Measurements from ENCODE around the gene CFAP100. TPM values are rescaled to one million over a fixed set of nuclear protein-coding genes. Genes with fewer than 3 reads are reported as not detected.
A peak's percentile ranks its signal among the peaks of the same experiment; 100 is the strongest.

CFAP100 gene
- total and polyA plus RNA-seq, 9 of the 15 experiments (the other 6 are each of a cell fraction or from before 2014, with no cell fraction given), result not detected

DNA sequence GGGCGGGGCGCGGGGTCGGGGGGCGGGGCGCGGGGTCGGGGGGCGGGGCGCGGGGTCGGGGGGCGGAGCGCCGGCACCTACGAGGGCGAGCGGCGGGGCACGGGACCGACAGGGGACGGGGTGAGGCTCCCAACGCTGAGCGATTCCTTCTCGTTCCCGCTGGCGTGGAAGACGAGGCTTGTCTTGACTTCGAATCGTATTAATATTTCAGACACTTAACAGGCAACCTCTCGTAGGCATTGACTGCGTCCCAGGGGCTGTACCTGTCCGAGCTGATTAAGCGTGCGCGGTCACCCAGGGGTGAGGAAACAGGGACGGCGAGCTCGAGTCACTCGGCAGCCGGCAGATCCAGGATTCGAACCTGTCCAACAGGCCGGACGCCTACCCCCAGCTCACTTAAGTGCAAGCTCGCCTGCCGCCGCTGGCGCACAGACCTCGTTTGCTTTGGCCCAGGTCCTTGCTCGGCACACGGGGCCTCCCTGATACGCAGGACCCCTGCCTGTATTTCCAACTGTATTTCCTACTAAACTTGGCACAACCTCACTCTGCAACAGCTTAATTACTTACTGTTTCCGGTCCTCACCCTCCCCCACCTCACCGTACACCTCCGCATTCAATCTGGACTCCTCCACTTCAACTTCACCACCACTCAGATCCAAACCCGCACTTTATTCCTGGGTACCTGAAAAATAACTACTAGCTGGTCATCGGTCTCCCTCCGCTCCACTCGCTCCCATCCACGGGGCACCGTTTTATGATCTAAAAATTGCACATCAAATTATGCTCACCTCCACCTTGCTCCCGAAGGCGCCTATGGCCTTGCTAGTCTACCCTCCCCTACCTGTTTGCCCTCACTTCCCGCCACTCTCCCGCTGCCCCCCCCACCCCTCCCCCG is 81.7 kb downstream of the CFAP100 start:
- H2AFZ ChIP-seq (ENCODE audit: low read depth, low read length), result peak overlapping the region; percentile 99
- no peaks in the 10 kb centered on the region for H3K9me3 ChIP-seq (replicated peaks; ENCODE audit: control insufficient read depth, insufficient read depth, low read depth, low read length)
- no peaks in the 10 kb centered on the region; a peak in 1 of 5 replicates for H3K27me3 ChIP-seq (ENCODE audit: control insufficient read depth in 2 of 2, insufficient read depth in 2 of 2, low read length in 2 of 2)
- in situ Hi-C loops (cut with MboI), result no loop called here
- ChIA-PET POLR2A (interaction anchor here (0.6 to 0.8 kb wide), 3 partner anchors 11 to 897 kb away, joined by 3 read pairs; no protein-coding TSS in a partner anchor), CTCF (ENCODE audit: low intra/inter-chr PET ratio) (no interaction called here)
- peaks cover 8% of the 10 kb centered on the region; the same call in 1 of the 3 replicates for H3K36me3 ChIP-seq (ENCODE audit: control insufficient read depth, insufficient read depth, low read length)
- DNase-seq (ENCODE audit: extremely low read depth in 1 of 4, low spot score in 3 of 4) (peak in 2 of 4 experiments; percentile 17 to 59), FAIRE-seq (peak; percentile 66), ATAC-seq (peak; percentile 38)
- H3K27ac ChIP-seq (ENCODE audit: extremely low read depth, low read depth, low read length), result peak overlapping the region; percentile 79; the same call in 2 of the 3 replicates
- TSS peak; percentile 95 for BruUV-seq (replicated peaks)
- H4K20me1 ChIP-seq (replicated peaks; ENCODE audit: control insufficient read depth, insufficient read depth, low read length), result peaks cover 8% of the 10 kb centered on the region
- H3K79me2 ChIP-seq (ENCODE audit: control insufficient read depth, insufficient read depth, low read length), result peaks cover 35% of the 10 kb centered on the region
- WGBS (ENCODE audit: insufficient coverage, low coverage, missing lambda C conversion rate), result 26% methylated on average over 15 of the region's 66 CpGs
- peak overlapping the region; percentile 50 for H3K4me3 ChIP-seq
- H3K4me1 ChIP-seq (replicated peaks in 1 of 2; ENCODE audit: control insufficient read depth in 2 of 2, insufficient read depth in 2 of 2, low read length in 2 of 2), result peaks cover 24 to 28% of the 10 kb centered on the region in 2 experiments; a peak in 4 of 5 replicates
- H3K9ac ChIP-seq (ENCODE audit: insufficient read depth in 1 of 2, low read depth in 2 of 2, low read length in 2 of 2), result peak overlapping the region; percentile 69 to 97
- intact Hi-C loops (cut with micrococcal nuclease), result loop anchor here (2.0 kb wide), 1 partner anchor 64 kb away; no protein-coding TSS in a partner anchor
- peak overlapping the region; percentile 92 for H3K4me2 ChIP-seq (ENCODE audit: insufficient read depth, low read length)
- no peaks in the 10 kb centered on the region for H3K9me1 ChIP-seq (ENCODE audit: control insufficient read depth, insufficient read depth, low read length)
- TF ChIP-seq TAF1 (IDR thresholded peaks at IDR 0.05; ENCODE audit: control insufficient read depth, extremely low read depth, insufficient read depth, low read length, severe bottlenecking) (peak; percentile 13), SMARCE1 (IDR thresholded peaks at IDR 0.05) (peak; percentile 45; the same call in 1 of the 2 replicates), ZFX (CRISPR knock-in tag; IDR thresholded peaks at IDR 0.05) (peak; percentile 63; the same call in 1 of the 2 replicates), SMARCA4 (IDR thresholded peaks at IDR 0.05) (no peak), HNRNPL (IDR thresholded peaks at IDR 0.05; ENCODE audit: low read depth, low read length) (no peak), ZBTB17 (CRISPR knock-in tag; IDR thresholded peaks at IDR 0.05) (0 out of 2 replicates have a peak, but pooled peaks have one; percentile 66), EGR1 (conservative IDR thresholded peaks at IDR 0.05) (0 out of 2 replicates have a peak, but pooled peaks have one; percentile 17), DPF2 (IDR thresholded peaks at IDR 0.05) (no peak), NR2C2 (CRISPR knock-in tag; IDR thresholded peaks at IDR 0.05) (no peak), NR2C2 (tag; IDR thresholded peaks at IDR 0.05) (peak; percentile 92), HDAC1 (IDR thresholded peaks at IDR 0.05) (no peak), POLR2AphosphoS5 (IDR thresholded peaks at IDR 0.05; ENCODE audit: control insufficient read depth, insufficient read depth, low read depth, low read length) (0 out of 2 replicates have a peak, but pooled peaks have one; percentile 4)
- TF ChIP-seq, protein P1, sequence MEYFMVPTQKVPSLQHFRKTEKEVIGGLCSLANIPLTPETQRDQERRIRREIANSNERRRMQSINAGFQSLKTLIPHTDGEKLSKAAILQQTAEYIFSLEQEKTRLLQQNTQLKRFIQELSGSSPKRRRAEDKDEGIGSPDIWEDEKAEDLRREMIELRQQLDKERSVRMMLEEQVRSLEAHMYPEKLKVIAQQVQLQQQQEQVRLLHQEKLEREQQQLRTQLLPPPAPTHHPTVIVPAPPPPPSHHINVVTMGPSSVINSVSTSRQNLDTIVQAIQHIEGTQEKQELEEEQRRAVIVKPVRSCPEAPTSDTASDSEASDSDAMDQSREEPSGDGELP (CRISPR knock-in tag; IDR thresholded peaks at IDR 0.05; ENCODE audit: borderline replicate concordance), result 0 out of 2 replicates have a peak, but pooled peaks have one; percentile 32

All from K562 (cell line).